OCI-LY3 (cell line): ENCODE measurements around the gene EYA3.

ENCODE experiments used
- H2AFZ ChIP-seq: fragments of 200-600, 300-600 bp; shearing (Covaris generic); 2 replicates; pipeline ENCODE4 v1.6.0; 2014; ENCODE audit warnings: antibody characterized with exemption, low read depth, low read length
- H3K27ac ChIP-seq: fragments of 200-600, 300-600 bp; sonication (generic); 2 replicates; pipeline ENCODE4 v1.5.1; 2014; ENCODE audit warnings: mild to moderate bottlenecking, low read length, moderate library complexity, mixed read lengths
- H3K27me3 ChIP-seq: fragments of 200-600, 300-600 bp; sonication (generic); 2 replicates; pipeline ENCODE4 v1.6.1; 2014; ENCODE audit warnings: low read depth, low read length, mixed read lengths
- H3K36me3 ChIP-seq: fragments of 200-600, 300-600 bp; sonication (generic); replicated peaks from 2 replicates; pipeline ENCODE3; 2014; ENCODE audit warnings: low read depth, low read length, mixed read lengths
- H3K4me1 ChIP-seq: fragments of 300-600, 200-600 bp; sonication (generic); 2 replicates; pipeline ENCODE4 v1.6.1; 2014; ENCODE audit warnings: low read length, mixed read lengths
- H3K4me2 ChIP-seq: fragments of 200-600, 300-600 bp; sonication (generic); 2 replicates; pipeline ENCODE4 v1.6.1; 2014; ENCODE audit warnings: low read length, mixed read lengths
- H3K4me3 ChIP-seq: fragments of 300-600, 200-600 bp; sonication (generic); 2 replicates; pipeline ENCODE4 v1.5.1; 2014; ENCODE audit warnings: antibody characterized with exemption, mild to moderate bottlenecking, low read length, moderate library complexity
- H3K79me2 ChIP-seq: fragments of 300-600, 200-600 bp; shearing (Covaris generic); 2 replicates; pipeline ENCODE4 v1.6.1; 2014; ENCODE audit warnings: mild to moderate bottlenecking, low read length, mixed read lengths
- H3K9ac ChIP-seq: fragments of 300-600, 200-600 bp; shearing (Covaris generic); 2 replicates; pipeline ENCODE4 v1.6.0; 2014; ENCODE audit warnings: mild to moderate bottlenecking, low read length, moderate library complexity
- H3K9me3 ChIP-seq: fragments of 200-600, 300-600 bp; shearing (Covaris generic); 2 replicates; pipeline ENCODE4 v1.6.1; 2014; ENCODE audit warnings: low read length, mixed read lengths; ENCODE audit not compliant: insufficient read depth
- H4K20me1 ChIP-seq: fragments of 200-600, 300-600 bp; sonication (generic); 2 replicates; pipeline ENCODE4 v1.6.1; 2016; ENCODE audit warnings: low read length, mixed read lengths; ENCODE audit not compliant: insufficient read depth
- EZH2phosphoT487 ChIP-seq: fragments of 200-600 bp; shearing (Covaris generic); IDR thresholded peaks from 2 replicates; pipeline ENCODE4 v1.6.1; 2018; ENCODE audit warnings: antibody characterized with exemption, mixed run types, low read depth
- TF ChIP-seq, protein P1 (sequence below): fragments of 200-600, 300-600 bp; sonication (generic); IDR thresholded peaks from 2 replicates; pipeline ENCODE4 v1.5.1; 2014; ENCODE audit warnings: antibody characterized with exemption, low read length, low read depth

EYA3 gene

DNA sequence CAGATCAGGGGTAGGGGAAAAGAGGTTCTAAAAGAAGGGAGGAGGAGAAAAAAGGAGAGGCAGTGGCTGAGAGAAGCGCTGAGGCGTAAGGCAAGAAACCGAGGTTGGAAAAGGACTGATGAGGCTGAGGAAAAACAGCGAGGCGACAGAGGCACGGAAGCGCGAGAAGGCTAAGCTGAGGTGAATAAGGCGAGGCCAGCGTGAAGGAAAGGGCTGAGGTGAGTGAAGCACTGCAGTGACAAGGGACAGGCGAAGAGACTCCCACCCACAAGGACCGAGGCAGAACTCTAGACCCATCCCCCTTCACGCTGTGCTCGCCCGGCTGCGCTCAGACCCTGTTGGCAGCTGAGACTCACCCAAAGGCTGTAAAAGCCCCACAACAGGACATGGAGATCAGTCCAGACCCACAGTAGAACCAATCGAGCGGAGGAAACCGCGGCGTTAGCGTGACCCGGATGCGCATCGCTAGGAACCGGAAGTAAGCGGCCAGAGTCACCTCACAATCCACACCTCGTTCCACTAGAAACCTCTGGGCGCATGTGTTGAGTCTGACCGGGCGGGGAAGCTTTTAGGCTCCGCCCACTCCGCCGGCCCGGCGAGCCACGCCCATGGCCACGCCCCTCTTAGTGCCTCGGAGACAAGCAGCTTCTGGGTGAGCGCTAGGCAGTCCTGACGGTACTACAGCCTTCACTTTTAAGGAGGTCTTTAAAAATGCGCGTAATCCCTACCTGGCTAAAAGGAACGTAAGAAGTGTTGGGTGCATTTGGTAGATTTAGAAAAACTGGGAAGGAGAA is at the start of gene EYA3:
EYA3 (minus strand) TSS at position 443 of the 794 bp plus-strand sequence. CDS start 30,584 bp downstream, outside the sequence.
- TF ChIP-seq EZH2phosphoT487, result no peak
- TF ChIP-seq, protein P1, sequence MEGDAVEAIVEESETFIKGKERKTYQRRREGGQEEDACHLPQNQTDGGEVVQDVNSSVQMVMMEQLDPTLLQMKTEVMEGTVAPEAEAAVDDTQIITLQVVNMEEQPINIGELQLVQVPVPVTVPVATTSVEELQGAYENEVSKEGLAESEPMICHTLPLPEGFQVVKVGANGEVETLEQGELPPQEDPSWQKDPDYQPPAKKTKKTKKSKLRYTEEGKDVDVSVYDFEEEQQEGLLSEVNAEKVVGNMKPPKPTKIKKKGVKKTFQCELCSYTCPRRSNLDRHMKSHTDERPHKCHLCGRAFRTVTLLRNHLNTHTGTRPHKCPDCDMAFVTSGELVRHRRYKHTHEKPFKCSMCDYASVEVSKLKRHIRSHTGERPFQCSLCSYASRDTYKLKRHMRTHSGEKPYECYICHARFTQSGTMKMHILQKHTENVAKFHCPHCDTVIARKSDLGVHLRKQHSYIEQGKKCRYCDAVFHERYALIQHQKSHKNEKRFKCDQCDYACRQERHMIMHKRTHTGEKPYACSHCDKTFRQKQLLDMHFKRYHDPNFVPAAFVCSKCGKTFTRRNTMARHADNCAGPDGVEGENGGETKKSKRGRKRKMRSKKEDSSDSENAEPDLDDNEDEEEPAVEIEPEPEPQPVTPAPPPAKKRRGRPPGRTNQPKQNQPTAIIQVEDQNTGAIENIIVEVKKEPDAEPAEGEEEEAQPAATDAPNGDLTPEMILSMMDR, result no peak
- Histone ChIP-seq H3K9me3 (no peaks in the 10 kb centered on the region), H2AFZ (peak within 1 kb of the TSS; percentile 47; the same call in 1 of the 2 replicates), H3K4me3 (peak within 1 kb of the TSS; percentile 97), H3K4me2 (peak within 1 kb of the TSS; percentile 77), H3K4me1 (peaks cover 21% of the 10 kb centered on the region), H3K36me3 (no peaks in the 10 kb centered on the region), H3K27ac (peak within 1 kb of the TSS; percentile 85), H4K20me1 (no peaks in the 10 kb centered on the region; the same call in 1 of the 2 replicates), H3K27me3 (no peaks in the 10 kb centered on the region), H3K9ac (peak within 1 kb of the TSS; percentile 88), H3K79me2 (peaks cover 47% of the 10 kb centered on the region)

GRCh38 chr1:28136922-28137613 is 48.7 kb upstream of the EYA3 start:
- Histone ChIP-seq H3K4me1 (peaks cover 34% of the 10 kb centered on the region), H3K27ac (no peak overlapping the region), H4K20me1 (no peaks in the 10 kb centered on the region), H3K9me3 (no peaks in the 10 kb centered on the region), H3K4me3 (no peak overlapping the region), H3K27me3 (peaks cover 8% of the 10 kb centered on the region; the same call in 1 of the 2 replicates), H3K4me2 (no peak overlapping the region), H3K36me3 (no peaks in the 10 kb centered on the region), H3K79me2 (no peaks in the 10 kb centered on the region), H3K9ac (no peak overlapping the region), H2AFZ (no peak overlapping the region)
- no peak for TF ChIP-seq EZH2phosphoT487
- TF ChIP-seq, protein P1, result no peak

DNA sequence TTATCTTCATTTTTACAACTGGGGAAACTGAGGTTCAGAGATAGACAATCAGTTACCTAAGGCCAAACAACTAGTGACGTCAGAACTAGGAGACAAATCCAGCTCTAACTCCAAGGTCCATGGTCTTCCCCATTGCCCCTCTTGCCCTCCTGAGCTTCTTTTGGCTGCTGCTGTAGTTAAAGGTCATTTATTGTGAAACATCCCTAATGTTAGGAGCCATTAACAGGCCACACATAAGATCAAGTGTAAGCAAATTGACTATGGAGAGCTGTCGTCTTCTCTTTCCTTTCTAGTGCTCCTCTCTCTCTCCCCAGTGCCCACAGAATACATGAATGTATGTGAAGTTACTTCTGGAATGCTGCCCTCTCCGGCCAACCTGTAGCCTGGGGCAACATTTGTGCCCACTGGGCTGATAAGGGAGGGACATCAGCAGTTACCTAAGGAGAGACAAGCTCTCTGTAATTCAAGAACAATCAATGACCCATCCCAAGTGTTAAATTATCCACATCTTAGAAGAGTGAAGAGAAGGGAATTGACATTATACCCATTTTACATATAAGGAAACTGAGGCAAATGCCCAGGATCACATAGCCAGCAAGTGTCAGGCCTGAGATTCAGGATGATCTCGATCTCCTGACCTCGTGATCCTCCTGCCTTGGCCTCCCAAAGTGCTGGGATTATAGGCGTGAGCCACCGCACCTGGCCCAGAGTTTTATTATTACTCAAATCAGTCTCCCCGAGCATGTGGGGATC is 47.9 kb upstream of the EYA3 start:
- Histone ChIP-seq H4K20me1 (no peaks in the 10 kb centered on the region), H3K4me3 (no peak overlapping the region), H3K27me3 (peaks cover 8% of the 10 kb centered on the region; the same call in 1 of the 2 replicates), H3K4me1 (peaks cover 34% of the 10 kb centered on the region), H2AFZ (no peak overlapping the region), H3K79me2 (no peaks in the 10 kb centered on the region), H3K27ac (no peak overlapping the region), H3K36me3 (no peaks in the 10 kb centered on the region), H3K4me2 (no peak overlapping the region), H3K9ac (no peak overlapping the region), H3K9me3 (no peaks in the 10 kb centered on the region)
- TF ChIP-seq EZH2phosphoT487, result no peak
- TF ChIP-seq, protein P1, result no peak
